T47D (cell line): ENCODE results near the gene CAPN2.
"Not testable (repeated sequence)": the region's sequence is repeated elsewhere in the genome, so short reads cannot be mapped to it uniquely, and the experiment has no call there.

Experiments used
- DNase-seq, 2 experiments: peaks; one replicate each; pipeline versions ENCODE4 v3.0.0 to v3.0.0-alpha.2; 2011 to 2012; ENCODE audit warnings: low read depth in 1 of 2, low spot score in 1 of 2
- JUND ChIP-seq: IDR thresholded peaks from 2 replicates; pipeline ENCODE4 v1.6.1; 2012; ENCODE audit warnings: low read depth
- in situ Hi-C: cut with HindIII; loops from 2 replicates; pipeline ENCODE4 v1.10.0; 2016; ENCODE audit warnings: low sequenced_read_pairs, low pct_unique_long_range_greater_than_20kb

CAPN2 gene

GRCh38 chr1:223726380-223727001, 14.2 kb downstream of the CAPN2 start:
- no peak for TF ChIP-seq JUND
- no peak for DNase-seq
- in situ Hi-C loops, result no loop called here

GRCh38 chr1:223727541-223727940, 15.2 kb downstream of the CAPN2 start:
- TF ChIP-seq JUND, result no peak
- in situ Hi-C loops, result no loop called here
- DNase-seq, result peak in 1 of 2 experiments; percentile 79

DNA sequence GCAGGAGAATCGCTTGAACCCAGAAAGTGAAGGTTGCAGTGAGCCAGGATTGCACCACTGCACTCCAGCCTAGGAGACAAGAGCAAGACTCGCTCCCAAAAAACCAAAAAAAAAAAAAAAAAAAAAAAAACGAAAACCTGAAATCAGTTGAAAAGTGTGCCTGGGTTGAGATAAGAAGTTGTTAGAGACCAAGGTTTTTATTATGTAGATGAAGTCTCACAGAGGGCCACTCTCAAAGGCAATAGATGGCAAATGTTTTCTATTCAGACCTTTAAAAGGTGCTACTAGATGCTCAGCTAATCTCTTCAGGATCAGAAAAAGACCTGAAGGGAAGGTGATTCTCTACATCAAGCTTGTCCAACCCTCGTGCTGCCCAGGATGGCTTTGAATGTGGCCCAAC, 17.6 kb downstream of the CAPN2 start:
- no peak for TF ChIP-seq JUND
- in situ Hi-C loops, result no loop called here
- no peak for DNase-seq

DNA sequence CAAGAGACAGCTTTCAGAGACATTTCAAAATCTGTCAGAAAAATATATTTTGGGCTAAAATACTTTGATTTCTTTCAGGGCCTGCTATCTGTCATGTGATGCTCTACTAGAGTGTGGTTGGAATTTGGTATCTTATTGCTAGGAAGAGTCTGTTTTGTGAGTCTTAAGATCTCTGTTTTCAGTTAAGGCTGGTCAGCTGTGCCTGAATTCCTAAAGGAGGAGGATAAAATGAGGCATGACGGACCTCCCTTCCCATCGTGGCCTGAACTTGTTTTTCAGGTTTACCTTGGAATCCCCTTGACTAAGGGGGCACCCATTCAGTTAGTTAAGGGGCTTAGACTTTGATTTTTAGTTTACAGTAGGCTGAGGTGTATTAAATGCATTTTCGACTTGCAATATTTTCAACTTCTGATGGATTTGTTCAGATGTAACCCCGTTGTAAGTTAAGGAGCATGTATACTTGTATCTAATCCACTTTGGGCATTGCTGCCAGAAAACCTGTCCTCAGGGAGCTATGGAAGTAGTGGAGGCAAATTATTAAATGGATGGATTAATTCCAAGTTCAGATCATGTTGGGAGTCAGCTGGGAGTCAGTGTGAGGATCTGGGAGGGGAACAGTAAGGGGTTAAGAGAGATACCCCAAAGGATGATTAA, 18.3 kb downstream of the CAPN2 start:
- in situ Hi-C loops, result no loop called here
- no peak for DNase-seq

GRCh38 chr1:223731133-223731770, 18.9 kb downstream of the CAPN2 start:
- in situ Hi-C loops, result no loop called here
- TF ChIP-seq JUND, result no peak
- no peak for DNase-seq

More for the DNA sequence above, 18.3 kb downstream of the CAPN2 start:
- no peak for TF ChIP-seq JUND

- TF ChIP-seq JUND, result no peak
- no peak for DNase-seq
- in situ Hi-C loops, result no loop called here
These were observed 20.9 kb downstream of the CAPN2 start for GRCh38 chr1:223732993-223733798.

GRCh38 chr1:223733898-223734852, 21.8 kb downstream of the CAPN2 start:
- no peak for DNase-seq
- in situ Hi-C loops, result no loop called here
- no peak for TF ChIP-seq JUND

GRCh38 chr1:223736638-223737037, 24.3 kb downstream of the CAPN2 start:
- in situ Hi-C loops, result not testable (repeated sequence)

GRCh38 chr1:223737342-223737741, 25.0 kb downstream of the CAPN2 start:
- DNase-seq, result no peak
- no peak for TF ChIP-seq JUND

More at GRCh38 chr1:223736638-223737037, 24.3 kb downstream of the CAPN2 start:
- not testable (repeated sequence) for DNase-seq

DNA sequence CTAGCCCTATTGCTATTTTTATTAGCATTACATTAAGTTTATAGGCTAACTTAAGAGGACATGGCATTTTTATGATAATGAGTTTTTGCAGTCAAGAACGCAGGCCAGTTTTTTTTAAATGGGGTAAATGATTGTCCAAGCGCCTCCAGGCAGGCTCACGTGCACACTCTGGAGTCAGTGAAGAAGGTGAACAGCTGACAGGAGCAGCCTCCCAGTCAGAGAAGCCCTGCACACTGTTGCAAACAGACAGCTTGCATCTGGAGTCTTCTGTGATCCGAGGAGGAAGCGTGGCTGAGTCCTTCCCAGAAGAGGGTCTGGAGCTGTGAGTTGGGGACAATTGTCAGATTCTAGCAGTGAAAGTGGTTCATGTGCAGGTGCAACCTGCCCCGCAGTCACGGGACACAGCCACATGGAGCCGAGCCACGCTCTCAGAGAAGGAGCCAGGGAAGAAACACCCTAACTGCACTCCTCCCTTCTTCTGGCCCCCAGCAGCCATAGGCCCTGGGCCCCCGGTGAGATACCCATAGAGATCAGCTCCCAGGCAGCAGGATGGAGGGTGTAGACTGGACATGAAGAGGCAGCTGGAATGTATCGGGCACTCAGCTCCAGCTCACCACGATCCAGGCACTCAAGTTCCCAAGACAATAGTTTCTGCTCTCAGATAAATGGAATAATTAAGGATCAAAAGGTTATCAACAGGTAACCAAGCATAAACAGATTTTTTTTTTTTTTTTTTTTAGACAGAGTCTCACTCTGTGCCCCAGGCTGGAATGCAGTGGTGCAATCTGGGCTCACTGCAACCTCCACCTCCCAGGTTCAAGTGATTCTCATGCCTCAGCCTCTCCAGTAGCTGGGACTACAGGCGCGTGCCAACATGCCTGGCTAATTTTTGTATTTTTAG, 26.4 kb downstream of the CAPN2 start:
- in situ Hi-C loops, result no loop called here
- DNase-seq, result no peak

More at GRCh38 chr1:223737342-223737741, 25.0 kb downstream of the CAPN2 start:
- in situ Hi-C loops, result no loop called here

More for the DNA sequence above, 26.4 kb downstream of the CAPN2 start:
- TF ChIP-seq JUND, result no peak
